BJ (cell line): ENCODE data around the gene PLA2G4E. TPM values are rescaled to one million over a fixed set of nuclear protein-coding genes. Genes with fewer than 3 reads are reported as not detected.

Source experiments
- CTCF ChIA-PET: fragments of 350-600 bp; formaldehyde crosslinking; extraction: SDS; loops from one replicate; lab custom pipeline; 2021; ENCODE audit warnings: antibody characterized with exemption, inconsistent platforms; lab: Yijun Ruan, JAX
- POLR2A ChIA-PET: fragments of 300-600 bp; sonication (Branson Sonifier 250); formaldehyde crosslinking; extraction: SDS; loops from one replicate; lab custom pipeline; 2021; ENCODE audit warnings: antibody characterized with exemption; lab: Charles Lee
- DNase-seq: peaks from one replicate; pipeline ENCODE4 v3.0.0-alpha.2; 2011; ENCODE audit warnings: low read depth
- H3K27me3 ChIP-seq: 2 replicates; pipeline ENCODE4 v1.6.0; 2011; ENCODE audit warnings: low read length; ENCODE audit not compliant: control insufficient read depth, insufficient read depth
- H3K36me3 ChIP-seq: 2 replicates; pipeline ENCODE4 v1.5.1; 2011; ENCODE audit warnings: low read length; ENCODE audit not compliant: control insufficient read depth, insufficient read depth
- H3K4me3 ChIP-seq: 2 replicates; pipeline ENCODE4 v1.5.1; 2011; ENCODE audit warnings: low read depth, mild to moderate bottlenecking, control low read depth, low read length
- polyA plus RNA-seq: library from polyadenylated mRNA; depleted of rRNA; stranded (reverse); fragments of >200 nt; gene quantifications from 2 replicates; pipeline ENCODE4 v1.2.3, GENCODE V29; 2011
- TF ChIP-seq, protein P1 (sequence below): IDR thresholded peaks from 2 replicates; pipeline ENCODE4 v1.5.1; 2011; ENCODE audit warnings: low read depth, mild to moderate bottlenecking, control low read depth, inconsistent platforms, low read length, moderate library complexity; ENCODE audit not compliant: insufficient read depth

The PLA2G4E gene
- polyA plus RNA-seq, 1 experiment, result not detected

DNA sequence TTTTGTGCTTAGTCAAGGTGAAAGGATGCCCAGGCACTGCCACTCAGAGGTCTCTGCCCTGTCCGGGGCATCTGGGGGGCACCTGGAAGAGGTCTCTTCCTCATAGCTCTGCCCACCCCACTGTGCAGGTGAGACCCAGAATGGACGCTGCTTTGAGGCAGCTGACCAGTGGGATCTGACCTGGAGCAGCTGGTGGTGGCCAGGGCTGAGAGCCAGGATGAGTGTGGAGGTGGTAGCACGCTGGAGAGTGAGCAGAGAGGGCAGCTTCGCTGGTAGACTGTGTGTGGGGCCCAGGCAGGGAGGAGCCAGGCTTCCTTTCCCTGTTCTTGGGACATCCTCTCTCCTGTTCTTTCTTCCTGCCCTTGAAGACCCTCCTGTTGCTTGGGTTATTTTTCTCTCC is 32.2 kb upstream of the PLA2G4E start:
- POLR2A ChIA-PET, result no interaction called here
- Histone ChIP-seq H3K4me3 (no peak overlapping the region), H3K36me3 (no peaks in the 10 kb centered on the region), H3K27me3 (peaks cover 29% of the 10 kb centered on the region)
- DNase-seq, result no peak
- CTCF ChIA-PET, result interaction anchor here (0.6 to 2.1 kb wide), 4 partner anchors 10 to 64 kb away, joined by 3 to 7 read pairs (median 4); no protein-coding TSS in a partner anchor
- TF ChIP-seq, protein P1, sequence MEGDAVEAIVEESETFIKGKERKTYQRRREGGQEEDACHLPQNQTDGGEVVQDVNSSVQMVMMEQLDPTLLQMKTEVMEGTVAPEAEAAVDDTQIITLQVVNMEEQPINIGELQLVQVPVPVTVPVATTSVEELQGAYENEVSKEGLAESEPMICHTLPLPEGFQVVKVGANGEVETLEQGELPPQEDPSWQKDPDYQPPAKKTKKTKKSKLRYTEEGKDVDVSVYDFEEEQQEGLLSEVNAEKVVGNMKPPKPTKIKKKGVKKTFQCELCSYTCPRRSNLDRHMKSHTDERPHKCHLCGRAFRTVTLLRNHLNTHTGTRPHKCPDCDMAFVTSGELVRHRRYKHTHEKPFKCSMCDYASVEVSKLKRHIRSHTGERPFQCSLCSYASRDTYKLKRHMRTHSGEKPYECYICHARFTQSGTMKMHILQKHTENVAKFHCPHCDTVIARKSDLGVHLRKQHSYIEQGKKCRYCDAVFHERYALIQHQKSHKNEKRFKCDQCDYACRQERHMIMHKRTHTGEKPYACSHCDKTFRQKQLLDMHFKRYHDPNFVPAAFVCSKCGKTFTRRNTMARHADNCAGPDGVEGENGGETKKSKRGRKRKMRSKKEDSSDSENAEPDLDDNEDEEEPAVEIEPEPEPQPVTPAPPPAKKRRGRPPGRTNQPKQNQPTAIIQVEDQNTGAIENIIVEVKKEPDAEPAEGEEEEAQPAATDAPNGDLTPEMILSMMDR, result no peak

DNA sequence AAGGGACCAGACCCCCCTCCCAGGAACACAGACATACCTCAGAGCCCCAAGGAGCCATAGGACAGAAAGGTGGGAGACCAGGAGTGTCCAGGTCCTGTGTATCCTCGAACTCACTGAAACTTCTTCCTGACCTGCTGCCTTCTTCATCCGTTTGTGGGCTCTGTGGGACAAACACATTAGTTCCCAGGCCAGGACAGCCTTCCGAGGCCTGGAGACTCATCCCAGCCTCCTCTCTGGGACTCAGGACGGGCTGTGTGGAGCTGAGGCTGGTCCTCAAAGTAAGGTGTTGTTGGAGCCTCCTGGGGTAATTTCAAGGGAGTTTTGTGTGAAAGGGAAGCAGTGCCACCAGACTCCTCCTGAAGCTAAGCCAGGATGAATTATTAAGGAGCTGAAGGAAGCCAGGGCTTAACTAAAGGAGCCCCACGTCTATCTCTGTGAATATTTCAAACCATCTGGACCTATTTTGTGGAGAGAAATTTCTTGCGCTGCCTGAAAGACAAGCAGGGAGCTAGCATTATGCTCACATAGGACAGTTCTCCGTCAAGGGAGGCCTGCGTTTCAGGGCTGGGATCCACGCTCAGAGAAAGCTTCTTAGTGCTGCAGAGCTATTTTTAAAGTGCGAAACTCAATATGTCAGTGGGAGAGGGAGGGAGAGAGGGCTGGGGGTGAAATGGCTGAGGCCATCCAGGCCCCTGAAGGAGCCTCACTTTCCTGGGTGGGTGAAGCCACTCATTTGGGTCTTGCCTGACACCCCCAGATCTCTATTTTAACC is 29.8 kb upstream of the PLA2G4E start:
- ChIA-PET CTCF (interaction anchor here (0.7 to 2.3 kb wide), 5 partner anchors 9 to 61 kb away, joined by 3 to 11 read pairs (median 4); no protein-coding TSS in a partner anchor), POLR2A (no interaction called here)
- TF ChIP-seq, protein P1, result no peak
- H3K27me3 ChIP-seq, result peaks cover 34% of the 10 kb centered on the region
- H3K36me3 ChIP-seq, result no peaks in the 10 kb centered on the region
- DNase-seq, result no peak
- H3K4me3 ChIP-seq, result no peak overlapping the region

GRCh38 chr15:42048821-42049200 is 28.0 kb upstream of the PLA2G4E start:
- ChIA-PET CTCF (interaction anchor here (0.8 to 1.5 kb wide), 5 partner anchors 9 to 59 kb away, joined by 3 to 7 read pairs (median 3); no protein-coding TSS in a partner anchor), POLR2A (no interaction called here)
- Histone ChIP-seq H3K36me3 (no peaks in the 10 kb centered on the region), H3K27me3 (peaks cover 33% of the 10 kb centered on the region), H3K4me3 (no peak overlapping the region)
- TF ChIP-seq, protein P1, result no peak
- DNase-seq, result no peak

DNA sequence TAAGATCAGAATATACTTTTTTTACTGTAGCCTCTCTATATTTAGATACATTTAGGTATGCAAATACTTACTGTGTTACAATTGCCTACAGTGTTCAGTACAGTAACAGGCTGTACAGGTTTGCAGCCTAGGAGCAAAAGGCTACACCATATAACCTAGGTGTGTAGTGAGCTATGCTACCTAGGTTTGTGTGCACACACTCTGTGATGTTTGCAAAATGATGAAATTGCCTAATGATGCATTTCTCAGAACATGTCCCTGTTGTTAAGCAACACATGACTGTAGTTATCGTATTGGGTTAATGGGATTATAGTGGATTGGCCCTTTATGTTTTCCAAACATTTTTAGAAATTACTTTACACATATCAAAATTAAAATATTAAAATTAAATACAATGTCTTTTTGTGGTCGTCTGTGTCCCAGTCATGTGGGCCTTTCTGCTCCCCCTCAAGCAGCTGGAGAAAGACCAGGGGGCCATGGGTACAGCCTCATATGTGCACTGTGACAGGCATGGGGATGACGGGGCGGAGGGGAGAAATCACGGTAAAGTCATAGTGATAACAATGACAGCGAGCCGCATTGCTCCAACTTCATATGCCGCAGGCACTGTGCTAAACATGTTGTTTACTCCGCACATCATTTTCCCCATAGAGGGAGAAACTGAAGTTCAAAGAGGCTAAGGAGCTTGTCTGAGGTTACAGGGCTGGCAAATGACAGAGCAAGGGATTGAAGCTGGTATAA is 27.4 kb upstream of the PLA2G4E start:
- Histone ChIP-seq H3K27me3 (peaks cover 33% of the 10 kb centered on the region), H3K36me3 (no peaks in the 10 kb centered on the region), H3K4me3 (no peak overlapping the region)
- TF ChIP-seq, protein P1, result no peak
- POLR2A ChIA-PET, result no interaction called here
- DNase-seq, result no peak
- CTCF ChIA-PET, result interaction anchor here (0.8 to 1.5 kb wide), 5 partner anchors 9 to 59 kb away, joined by 3 to 7 read pairs (median 3); no protein-coding TSS in a partner anchor

DNA sequence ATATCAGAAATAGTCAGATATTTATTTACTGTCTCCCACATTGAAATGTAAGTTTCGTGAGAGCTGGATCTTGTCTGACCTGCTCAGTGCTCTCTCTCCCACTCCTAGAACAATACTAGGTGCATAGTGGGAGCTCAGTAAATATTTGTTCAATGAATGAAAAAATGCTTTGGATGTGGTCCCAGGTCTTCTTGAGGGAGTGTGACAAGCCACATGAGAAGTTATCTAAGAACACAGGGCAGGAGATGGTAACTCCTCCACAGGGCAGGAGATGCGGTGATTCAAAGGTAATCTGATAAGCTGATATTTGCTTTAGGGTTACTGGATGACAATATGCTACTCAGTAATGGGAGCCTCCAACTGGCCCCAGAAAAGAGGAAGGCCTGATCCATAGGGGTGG is 25.8 kb upstream of the PLA2G4E start:
- POLR2A ChIA-PET, result no interaction called here
- CTCF ChIA-PET, result interaction anchor here (1.6 kb wide), 1 partner anchor 57 kb away, joined by 4 read pairs; no protein-coding TSS in a partner anchor
- peaks cover 26% of the 10 kb centered on the region for H3K27me3 ChIP-seq
- H3K36me3 ChIP-seq, result no peaks in the 10 kb centered on the region
- H3K4me3 ChIP-seq, result no peak overlapping the region
- TF ChIP-seq, protein P1, result no peak
- no peak for DNase-seq
